Ishikawa (cell line): ENCODE results near the gene ESRRG.

Experiments used
- CEBPB ChIP-seq: IDR thresholded peaks from 2 replicates; pipeline ENCODE4 v1.6.1; 2012
- CREB1 ChIP-seq: IDR thresholded peaks from 2 replicates; pipeline ENCODE4 v1.6.1; 2012; ENCODE audit warnings: low read depth
- EGR1 ChIP-seq: IDR thresholded peaks from 2 replicates; pipeline ENCODE4 v1.6.1; 2012
- EP300 ChIP-seq: IDR thresholded peaks from 2 replicates; pipeline ENCODE4 v1.6.1; 2012; ENCODE audit warnings: borderline replicate concordance
- FOXM1 ChIP-seq: IDR thresholded peaks from 2 replicates; pipeline ENCODE4 v1.6.1; 2012; ENCODE audit warnings: low read depth, borderline replicate concordance
- NFIC ChIP-seq: IDR thresholded peaks from 2 replicates; pipeline ENCODE4 v1.6.1; 2012
- RAD21 ChIP-seq: IDR thresholded peaks from 2 replicates; pipeline ENCODE4 v1.6.1; 2012; ENCODE audit warnings: low read depth
- TAF1 ChIP-seq: IDR thresholded peaks from 2 replicates; pipeline ENCODE4 v1.6.1; 2012; ENCODE audit warnings: low read depth, mild to moderate bottlenecking
- TCF12 ChIP-seq: IDR thresholded peaks from 2 replicates; pipeline ENCODE4 v1.6.1; 2012; ENCODE audit warnings: low read depth
- TEAD4 ChIP-seq: IDR thresholded peaks from 2 replicates; pipeline ENCODE4 v1.6.1; 2012
- YY1 ChIP-seq: IDR thresholded peaks from 2 replicates; pipeline ENCODE4 v1.6.1; 2012; ENCODE audit warnings: low read depth
- ZBTB7A ChIP-seq: IDR thresholded peaks from 2 replicates; pipeline ENCODE4 v1.6.1; 2012; ENCODE audit warnings: low read depth
- TF ChIP-seq, protein P1 (sequence below): IDR thresholded peaks from 2 replicates; pipeline ENCODE4 v1.6.1; 2012; ENCODE audit warnings: low read depth, mild to moderate bottlenecking
- TF ChIP-seq, protein P2 (sequence below): IDR thresholded peaks from 2 replicates; pipeline ENCODE4 v1.6.1; 2012
- TF ChIP-seq, protein P3 (sequence below): IDR thresholded peaks from 2 replicates; pipeline ENCODE4 v1.6.1; 2012

Gene ESRRG

DNA sequence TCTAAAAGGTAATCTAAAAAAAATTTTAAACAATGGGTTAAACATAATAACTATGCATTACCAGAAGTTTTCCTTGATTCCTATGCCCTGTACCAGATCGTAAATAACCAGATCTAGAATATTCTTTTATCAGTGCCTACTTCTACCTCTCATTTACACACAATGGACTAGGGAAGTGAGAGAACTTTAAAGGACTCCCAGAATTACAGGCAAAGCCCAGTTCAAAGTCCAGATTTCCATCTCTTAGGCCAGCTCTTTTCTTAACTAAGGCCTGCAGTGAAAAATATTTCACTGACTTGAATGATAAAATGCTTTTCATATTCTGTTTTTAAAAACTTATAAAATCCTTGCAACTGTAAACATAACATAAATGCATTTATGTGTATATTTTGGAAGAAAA lies 32.6 kb downstream of the ESRRG start:
- TF ChIP-seq TEAD4 (no peak), EP300 (no peak), FOXM1 (no peak), CEBPB (no peak), TAF1 (no peak), YY1 (no peak), ZBTB7A (no peak)

DNA sequence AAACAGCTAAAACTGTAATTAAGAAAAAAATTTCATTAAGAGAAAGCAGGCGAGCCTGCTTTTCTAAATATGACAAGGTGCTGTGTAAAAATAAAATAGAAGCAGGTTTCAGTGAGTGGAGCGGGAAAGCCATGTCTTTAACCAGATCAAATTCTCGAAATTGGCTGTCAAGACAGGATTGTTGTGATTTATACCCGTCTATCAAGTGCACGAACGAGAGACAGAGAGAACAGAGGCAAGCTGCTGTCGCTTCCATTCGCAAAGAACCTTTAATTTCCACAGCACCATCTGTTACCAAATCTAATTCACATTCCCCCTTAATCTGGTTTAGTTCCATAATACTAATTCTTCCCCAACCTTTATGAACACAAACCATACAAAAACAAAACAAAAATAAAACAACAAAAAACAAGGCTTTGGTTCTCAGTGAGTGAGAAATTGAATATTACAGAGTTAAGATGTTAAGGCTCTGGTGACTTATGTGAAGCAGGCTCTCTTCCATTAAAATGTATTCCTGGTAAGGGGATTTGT lies 35.0 kb downstream of the ESRRG start:
- TF ChIP-seq CREB1 (no peak), TAF1 (no peak), TEAD4 (no peak), NFIC (no peak)
- TF ChIP-seq, protein P1, sequence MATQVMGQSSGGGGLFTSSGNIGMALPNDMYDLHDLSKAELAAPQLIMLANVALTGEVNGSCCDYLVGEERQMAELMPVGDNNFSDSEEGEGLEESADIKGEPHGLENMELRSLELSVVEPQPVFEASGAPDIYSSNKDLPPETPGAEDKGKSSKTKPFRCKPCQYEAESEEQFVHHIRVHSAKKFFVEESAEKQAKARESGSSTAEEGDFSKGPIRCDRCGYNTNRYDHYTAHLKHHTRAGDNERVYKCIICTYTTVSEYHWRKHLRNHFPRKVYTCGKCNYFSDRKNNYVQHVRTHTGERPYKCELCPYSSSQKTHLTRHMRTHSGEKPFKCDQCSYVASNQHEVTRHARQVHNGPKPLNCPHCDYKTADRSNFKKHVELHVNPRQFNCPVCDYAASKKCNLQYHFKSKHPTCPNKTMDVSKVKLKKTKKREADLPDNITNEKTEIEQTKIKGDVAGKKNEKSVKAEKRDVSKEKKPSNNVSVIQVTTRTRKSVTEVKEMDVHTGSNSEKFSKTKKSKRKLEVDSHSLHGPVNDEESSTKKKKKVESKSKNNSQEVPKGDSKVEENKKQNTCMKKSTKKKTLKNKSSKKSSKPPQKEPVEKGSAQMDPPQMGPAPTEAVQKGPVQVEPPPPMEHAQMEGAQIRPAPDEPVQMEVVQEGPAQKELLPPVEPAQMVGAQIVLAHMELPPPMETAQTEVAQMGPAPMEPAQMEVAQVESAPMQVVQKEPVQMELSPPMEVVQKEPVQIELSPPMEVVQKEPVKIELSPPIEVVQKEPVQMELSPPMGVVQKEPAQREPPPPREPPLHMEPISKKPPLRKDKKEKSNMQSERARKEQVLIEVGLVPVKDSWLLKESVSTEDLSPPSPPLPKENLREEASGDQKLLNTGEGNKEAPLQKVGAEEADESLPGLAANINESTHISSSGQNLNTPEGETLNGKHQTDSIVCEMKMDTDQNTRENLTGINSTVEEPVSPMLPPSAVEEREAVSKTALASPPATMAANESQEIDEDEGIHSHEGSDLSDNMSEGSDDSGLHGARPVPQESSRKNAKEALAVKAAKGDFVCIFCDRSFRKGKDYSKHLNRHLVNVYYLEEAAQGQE, result no peak
- TF ChIP-seq, protein P2, sequence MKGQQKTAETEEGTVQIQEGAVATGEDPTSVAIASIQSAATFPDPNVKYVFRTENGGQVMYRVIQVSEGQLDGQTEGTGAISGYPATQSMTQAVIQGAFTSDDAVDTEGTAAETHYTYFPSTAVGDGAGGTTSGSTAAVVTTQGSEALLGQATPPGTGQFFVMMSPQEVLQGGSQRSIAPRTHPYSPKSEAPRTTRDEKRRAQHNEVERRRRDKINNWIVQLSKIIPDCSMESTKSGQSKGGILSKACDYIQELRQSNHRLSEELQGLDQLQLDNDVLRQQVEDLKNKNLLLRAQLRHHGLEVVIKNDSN, result no peak
- TF ChIP-seq, protein P3, sequence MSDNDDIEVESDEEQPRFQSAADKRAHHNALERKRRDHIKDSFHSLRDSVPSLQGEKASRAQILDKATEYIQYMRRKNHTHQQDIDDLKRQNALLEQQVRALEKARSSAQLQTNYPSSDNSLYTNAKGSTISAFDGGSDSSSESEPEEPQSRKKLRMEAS, result no peak

DNA sequence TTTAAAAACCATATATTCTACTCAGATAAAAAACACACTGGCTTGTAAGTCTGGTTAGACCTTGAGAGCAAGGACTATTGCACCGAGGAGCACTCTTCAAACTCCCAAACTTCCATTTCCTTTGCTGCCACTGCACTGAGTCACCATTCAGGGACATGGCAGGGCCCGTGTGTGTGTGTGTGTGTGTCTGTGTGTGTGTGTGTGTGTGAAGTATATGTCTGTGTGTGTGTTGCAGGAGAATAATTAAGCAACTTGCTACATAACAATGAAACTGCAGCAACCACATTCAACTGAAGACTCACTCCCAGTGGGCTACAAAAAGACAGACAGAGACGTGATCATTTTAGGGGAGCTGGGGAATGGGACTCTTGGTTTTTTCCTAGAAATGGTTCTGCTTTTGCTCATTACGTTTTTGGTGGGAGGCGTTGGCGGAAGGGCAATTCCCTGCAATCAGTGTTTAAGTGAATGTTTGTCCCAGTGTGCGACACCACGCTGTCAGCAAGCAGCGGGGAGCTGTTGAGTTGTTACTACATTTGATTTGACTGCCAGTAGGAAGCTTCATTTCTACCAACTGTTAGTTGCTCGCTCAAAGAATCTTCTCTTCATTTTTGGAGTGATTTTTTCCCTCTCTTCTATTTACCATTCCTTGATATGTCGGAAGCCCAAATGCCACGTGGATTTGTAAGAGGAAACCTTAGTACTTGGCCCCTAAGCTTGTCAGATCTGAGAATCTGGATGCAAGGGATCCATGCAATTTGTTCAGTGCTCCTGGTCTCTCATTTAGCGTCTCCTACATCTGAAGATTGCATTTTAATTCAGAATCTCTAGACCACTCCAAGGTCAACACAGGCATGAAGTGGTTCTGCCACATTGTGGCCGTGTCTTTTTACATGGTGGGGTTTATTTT lies 36.1 kb downstream of the ESRRG start:
- TF ChIP-seq TCF12, result no peak

DNA sequence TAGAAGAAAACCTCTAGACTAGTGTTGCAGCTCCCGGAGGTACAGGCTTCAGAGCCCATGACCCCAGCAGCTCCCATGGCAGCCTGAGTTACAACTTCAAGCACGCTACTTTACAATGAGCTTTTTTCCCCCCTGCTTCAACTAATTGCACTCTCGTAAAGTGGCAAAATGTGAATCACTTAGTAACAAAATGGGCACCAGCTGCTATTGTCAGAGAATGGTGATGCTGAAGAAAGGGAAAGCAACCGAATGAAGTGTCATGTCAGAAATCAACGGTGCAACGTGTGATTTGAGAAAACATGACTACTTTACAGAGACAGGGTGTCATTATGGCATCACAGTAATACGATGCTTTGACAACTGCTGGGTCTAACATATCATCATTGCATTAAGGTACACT lies 40.5 kb downstream of the ESRRG start:
- TF ChIP-seq CEBPB (no peak), TEAD4 (no peak), YY1 (no peak), EGR1 (no peak), FOXM1 (no peak), NFIC (no peak), ZBTB7A (no peak), RAD21 (no peak), TCF12 (no peak), TAF1 (no peak), EP300 (no peak)
- TF ChIP-seq, protein P2, result no peak
- TF ChIP-seq, protein P1, result no peak
- TF ChIP-seq, protein P3, result no peak

DNA sequence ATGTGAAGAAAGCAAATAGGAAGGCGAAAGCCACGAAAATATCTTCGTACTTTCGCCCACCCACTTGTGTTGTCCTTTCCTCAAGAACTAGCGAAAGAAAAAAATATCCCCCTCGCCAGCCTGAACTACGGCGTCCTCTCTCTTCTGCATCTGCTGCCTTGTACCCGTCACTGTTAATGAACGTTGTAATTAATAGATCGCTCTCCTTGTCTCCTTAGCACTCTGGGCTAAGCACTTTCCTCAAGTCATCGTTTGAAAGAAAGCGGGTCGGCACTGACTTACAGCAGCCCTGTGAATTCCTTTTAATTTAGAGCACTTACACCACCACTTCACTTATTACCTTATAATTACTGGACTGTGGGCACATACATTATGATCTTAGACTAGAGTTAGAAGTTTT lies 44.1 kb downstream of the ESRRG start:
- TF ChIP-seq NFIC (no peak), TAF1 (no peak), RAD21 (no peak), CEBPB (no peak), ZBTB7A (no peak), EP300 (no peak), EGR1 (no peak), FOXM1 (no peak), YY1 (no peak), CREB1 (no peak), TEAD4 (no peak), TCF12 (no peak)
- TF ChIP-seq, protein P1, result no peak
- TF ChIP-seq, protein P2, result no peak
- TF ChIP-seq, protein P3, result no peak
